IMR-90 (cell line): Measurements from ENCODE around the gene SMIM29. TPM values are rescaled to one million over a fixed set of nuclear protein-coding genes. Genes with fewer than 3 reads are reported as not detected.

Experiments used
- ATAC-seq: fragments of 200-7000 bp; cut with Tn5 transposase; 2 replicates; pipeline ENCODE4 v1.9.1; 2020; ENCODE audit warnings: low read depth, mild to moderate bottlenecking, moderate library complexity
- BruUV-seq: library from RNA; stranded (reverse); fragments of 400-500 nt; replicated peaks from 2 replicates; lab custom pipeline; 2021; lab: Mats Ljungman, UMichigan
- CTCF ChIA-PET: fragments of 300-600 bp; formaldehyde crosslinking; extraction: SDS; loops from one replicate; lab custom pipeline; 2021; ENCODE audit warnings: antibody characterized with exemption; lab: Yijun Ruan, JAX
- POLR2A ChIA-PET: fragments of 300-600 bp; sonication (Branson Sonifier 250); formaldehyde crosslinking; loops from one replicate; lab custom pipeline; 2022; ENCODE audit warnings: antibody characterized with exemption; ENCODE audit not compliant: unreplicated experiment; lab: Charles Lee
- DNase-seq: peaks from one replicate; pipeline ENCODE4 v3.0.0; 2013
- H2AFZ ChIP-seq: replicated peaks from 2 replicates; pipeline ENCODE3; 2013; ENCODE audit warnings: low read length, mild to moderate bottlenecking; ENCODE audit not compliant: poor library complexity
- H2AK5ac ChIP-seq: 2 replicates; pipeline ENCODE4 v1.6.1; 2013; ENCODE audit warnings: low read depth, low read length, inconsistent platforms
- H2AK9ac ChIP-seq: replicated peaks from 2 replicates; pipeline ENCODE3; 2013; ENCODE audit warnings: mild to moderate bottlenecking, low read depth, low read length, moderate library complexity; ENCODE audit not compliant: poor library complexity
- H2BK120ac ChIP-seq: 2 replicates; pipeline ENCODE4 v1.6.1; 2013; ENCODE audit warnings: low read depth, low read length, inconsistent platforms
- H2BK15ac ChIP-seq: 3 replicates; pipeline ENCODE4 v1.6.1; 2013; ENCODE audit warnings: low read depth, low read length, inconsistent platforms
- H2BK20ac ChIP-seq: 2 replicates; pipeline ENCODE4 v1.6.1; 2013; ENCODE audit warnings: low read depth, mild to moderate bottlenecking, inconsistent platforms, low read length, moderate library complexity
- H2BK5ac ChIP-seq: 2 replicates; pipeline ENCODE4 v1.6.1; 2013; ENCODE audit warnings: mild to moderate bottlenecking, low read depth, low read length, inconsistent platforms; ENCODE audit not compliant: poor library complexity, severe bottlenecking
- H3K14ac ChIP-seq: replicated peaks from 2 replicates; pipeline ENCODE4 v1.6.1; 2013; ENCODE audit warnings: low read depth, low read length, inconsistent platforms
- H3K18ac ChIP-seq: 2 replicates; pipeline ENCODE4 v1.6.1; 2013; ENCODE audit warnings: low read depth, low read length, control low read depth
- H3K23ac ChIP-seq: 2 replicates; pipeline ENCODE4 v1.6.1; 2013; ENCODE audit warnings: low read depth, low read length, inconsistent platforms
- H3K27ac ChIP-seq: 2 replicates; pipeline ENCODE4 v1.5.1; 2013; ENCODE audit warnings: mild to moderate bottlenecking, control low read depth, low read length; ENCODE audit not compliant: insufficient read depth
- H3K27me3 ChIP-seq: 2 replicates; pipeline ENCODE4 v1.6.1; 2013; ENCODE audit warnings: low read length; ENCODE audit not compliant: control insufficient read depth, insufficient read depth
- H3K36me3 ChIP-seq: 2 replicates; pipeline ENCODE4 v1.6.1; 2013; ENCODE audit warnings: low read length, mixed read lengths; ENCODE audit not compliant: control insufficient read depth, insufficient read depth
- H3K4ac ChIP-seq: 2 replicates; pipeline ENCODE4 v1.6.1; 2013; ENCODE audit warnings: low read depth, low read length, inconsistent platforms
- H3K4me1 ChIP-seq: 2 replicates; pipeline ENCODE4 v1.6.1; 2013; ENCODE audit warnings: low read length, mixed read lengths; ENCODE audit not compliant: control insufficient read depth, insufficient read depth
- H3K4me2 ChIP-seq: 2 replicates; pipeline ENCODE4 v1.6.1; 2013; ENCODE audit warnings: low read depth, mild to moderate bottlenecking, control low read depth, low read length, moderate library complexity
- H3K4me3 ChIP-seq: 2 replicates; pipeline ENCODE4 v1.5.1; 2013; ENCODE audit warnings: low read depth, mild to moderate bottlenecking, control low read depth, low read length, moderate library complexity; ENCODE audit not compliant: insufficient read depth
- H3K56ac ChIP-seq: 2 replicates; pipeline ENCODE4 v1.6.1; 2013; ENCODE audit warnings: low read length, inconsistent platforms; ENCODE audit not compliant: insufficient read depth; ENCODE audit errors: extremely low read depth
- H3K79me1 ChIP-seq, 2 experiments: 2 replicates each; pipeline ENCODE4 v1.6.1; 2013; ENCODE audit warnings: low read length in 2 of 2, inconsistent platforms in 1 of 2, low read depth in 1 of 2
- H3K9ac ChIP-seq: 2 replicates; pipeline ENCODE4 v1.6.1; 2013; ENCODE audit warnings: low read depth, low read length, control low read depth
- H3K9me1 ChIP-seq: 2 replicates; pipeline ENCODE4 v1.6.1; 2013; ENCODE audit warnings: low read length, inconsistent platforms; ENCODE audit not compliant: insufficient read depth
- H3K9me3 ChIP-seq: 2 replicates; pipeline ENCODE4 v1.6.1; 2013; ENCODE audit warnings: low read length; ENCODE audit not compliant: control insufficient read depth, insufficient read depth
- H4K20me1 ChIP-seq: 2 replicates; pipeline ENCODE4 v1.6.1; 2013; ENCODE audit warnings: low read length, inconsistent platforms; ENCODE audit not compliant: insufficient read depth
- H4K5ac ChIP-seq: 2 replicates; pipeline ENCODE4 v1.6.1; 2013; ENCODE audit warnings: mild to moderate bottlenecking, low read depth, low read length, control low read depth
- H4K8ac ChIP-seq, 2 experiments: 2 replicates each; pipeline ENCODE4 v1.6.1; 2013; ENCODE audit warnings: low read depth in 2 of 2, low read length in 2 of 2, control low read depth in 1 of 2, inconsistent platforms in 1 of 2
- H4K91ac ChIP-seq: 2 replicates; pipeline ENCODE4 v1.6.1; 2013; ENCODE audit warnings: low read depth, low read length, inconsistent platforms; ENCODE audit not compliant: insufficient read depth
- BHLHE40 ChIP-seq: fragments of 150-350 bp; IDR thresholded peaks from 2 replicates; pipeline ENCODE4 v1.6.1; 2016; ENCODE audit warnings: mild to moderate bottlenecking, low read depth, low read length
- CEBPB ChIP-seq: IDR thresholded peaks from 2 replicates; pipeline ENCODE4 v1.6.1; 2012; ENCODE audit warnings: low read depth, low read length, improper control_type of control experiment
- CHD1 ChIP-seq: IDR thresholded peaks from 2 replicates; pipeline ENCODE4 v1.6.1; 2012; ENCODE audit warnings: low read depth, low read length, improper control_type of control experiment
- CTCF ChIP-seq: conservative IDR thresholded peaks from 2 replicates; pipeline ENCODE4 v1.5.1; 2012; ENCODE audit warnings: mild to moderate bottlenecking, low read depth, low read length, improper control_type of control experiment
- FOS ChIP-seq: fragments of 150-350 bp; IDR thresholded peaks from 2 replicates; pipeline ENCODE4 v1.6.1; 2016; ENCODE audit warnings: low read depth, low read length
- MAFK ChIP-seq: IDR thresholded peaks from 2 replicates; pipeline ENCODE4 v1.6.1; 2012; ENCODE audit warnings: low read depth, low read length, improper control_type of control experiment
- MAZ ChIP-seq: IDR thresholded peaks from 2 replicates; pipeline ENCODE4 v1.6.1; 2012; ENCODE audit warnings: low read depth, mild to moderate bottlenecking, low read length, improper control_type of control experiment, moderate library complexity, borderline replicate concordance
- NFE2L2 ChIP-seq: fragments of 150-350 bp; IDR thresholded peaks from 2 replicates; pipeline ENCODE4 v1.6.1; 2016; ENCODE audit warnings: low read depth, mild to moderate bottlenecking, low read length
- POLR2A ChIP-seq: IDR thresholded peaks from 2 replicates; pipeline ENCODE4 v1.6.1; 2012; ENCODE audit warnings: mild to moderate bottlenecking, low read depth, low read length
- RAD21 ChIP-seq: IDR thresholded peaks from 2 replicates; pipeline ENCODE4 v1.6.1; 2012; ENCODE audit warnings: low read length, improper control_type of control experiment
- RFX5 ChIP-seq: IDR thresholded peaks from 2 replicates; pipeline ENCODE4 v1.8.0; 2012; ENCODE audit warnings: low read depth, mild to moderate bottlenecking, low read length, moderate library complexity
- SMC3 ChIP-seq: fragments of 150-350 bp; IDR thresholded peaks from 2 replicates; pipeline ENCODE4 v1.6.1; 2016; ENCODE audit warnings: low read depth, mild to moderate bottlenecking, antibody characterized with exemption, low read length, moderate library complexity
- WGBS, 2 experiments: methylation state at CpG; one replicate each; pipeline versions ENCODE4 v1.1.5 to v1.1.7; 2013; ENCODE audit warnings: missing lambda C conversion rate in 2 of 2; ENCODE audit not compliant: insufficient read length in 1 of 2; ENCODE audit errors: extremely low coverage in 2 of 2; 5-methylcytosine and 5-hydroxymethylcytosine counted together
- dilution Hi-C: fragments of 300-500 bp; cut with HindIII; formaldehyde crosslinking; loops from one replicate; pipeline ENCODE4 v1.14.3; 2018; ENCODE audit warnings: low sequenced_read_pairs; ENCODE audit not compliant: unreplicated experiment
- in situ Hi-C: fragments of 300-500 bp; cut with MboI; formaldehyde crosslinking; loops from 3 replicates; pipeline ENCODE4 v1.14.3; 2019; ENCODE audit warnings: low sequenced_read_pairs, inconsistent platforms, mixed read lengths
- intact Hi-C: fragments of 100-400 bp; cut with micrococcal nuclease; formaldehyde crosslinking; loops from 2 replicates; pipeline ENCODE4 v1.10.0; 2022
- polyA plus RNA-seq, 3 experiments: library from polyadenylated mRNA; depleted of rRNA; stranded (reverse); fragments of >200 nt; gene quantifications; 2 replicates each; pipeline ENCODE4 v1.2.3, GENCODE V29; 2012; ENCODE audit warnings: low replicate concordance in 1 of 3
- total RNA-seq: library from RNA; depleted of rRNA; stranded (reverse); fragments of >200 nt; gene quantifications from 2 replicates; pipeline ENCODE4 v1.2.3, GENCODE V29; 2012
- TF ChIP-seq, protein P1 (sequence below): fragments of 150-350 bp; IDR thresholded peaks from 2 replicates; pipeline ENCODE4 v1.6.1; 2017; ENCODE audit warnings: mild to moderate bottlenecking, antibody characterized with exemption, low read length, low read depth

The SMIM29 gene
- total and polyA plus RNA-seq, 2 of the 4 experiments (the other 2 are of a cell fraction) = 8.4 to 28.9 TPM

DNA sequence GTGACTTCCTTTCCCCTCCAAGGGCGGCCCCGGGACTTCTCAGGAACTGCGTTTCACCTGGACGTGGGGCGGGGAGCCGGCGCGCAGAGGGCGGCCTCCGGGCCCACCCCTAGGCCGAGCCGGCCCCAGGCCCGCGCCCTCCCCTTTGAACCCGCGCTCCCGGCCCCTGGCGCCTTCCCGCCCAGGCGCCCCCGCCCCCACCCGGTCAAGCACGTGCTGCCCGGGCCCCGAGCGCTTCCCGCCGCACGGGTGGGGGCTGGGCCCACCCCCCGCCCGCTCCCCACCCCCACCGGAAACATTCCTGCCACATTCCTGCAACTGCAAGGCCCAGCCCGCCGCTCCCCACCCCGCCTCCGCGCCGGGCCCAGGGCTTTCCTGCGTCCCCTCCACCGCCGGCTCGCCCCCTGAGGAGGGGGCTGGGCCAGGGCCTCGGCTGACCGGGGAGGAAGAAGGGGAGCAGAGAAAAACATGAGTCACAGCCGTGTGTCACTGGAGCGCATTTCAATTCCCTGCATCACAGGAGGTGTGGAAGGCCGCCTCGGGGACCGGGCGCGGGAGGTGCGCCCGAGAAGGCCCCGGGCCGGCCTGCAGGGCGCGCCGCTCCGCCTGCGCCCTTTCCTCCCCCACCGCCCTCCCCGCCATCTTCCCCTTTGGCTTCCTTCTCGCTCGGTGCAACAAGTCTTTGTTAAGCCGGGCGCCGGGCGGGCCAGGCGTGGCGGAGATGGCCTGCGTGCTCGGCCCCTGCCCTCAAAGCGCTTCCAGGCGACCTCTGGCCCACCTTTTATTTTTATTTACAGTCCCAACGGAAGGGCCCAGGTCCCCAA, 13.3 kb downstream of the SMIM29 start:
- Histone ChIP-seq H3K4ac (peak overlapping the region; percentile 77), H4K91ac (peak overlapping the region; percentile 53), H3K4me3 (peak overlapping the region; percentile 5; the same call in 1 of the 2 replicates), H3K79me1 (peaks cover 0 to 17% of the 10 kb centered on the region in 2 experiments; a peak in 2 of 4 replicates), H3K9me3 (no peaks in the 10 kb centered on the region), H3K18ac (peak overlapping the region; percentile 42), H2BK20ac (peak overlapping the region; percentile 59; the same call in 1 of the 2 replicates), H3K4me2 (peak overlapping the region; percentile 96), H4K5ac (peak overlapping the region; percentile 31), H3K36me3 (no peaks in the 10 kb centered on the region; the same call in 1 of the 2 replicates), H4K8ac (peak overlapping the region; percentile 52 to 94), H3K9ac (peak overlapping the region; percentile 34; the same call in 1 of the 2 replicates), H4K20me1 (peaks cover 20% of the 10 kb centered on the region), H2BK5ac (peak overlapping the region; percentile 69), H3K27ac (peak overlapping the region; percentile 56), H3K4me1 (peaks cover 19% of the 10 kb centered on the region), H2AFZ (peak overlapping the region; percentile 64), H2AK9ac (peak overlapping the region; percentile 83), H3K23ac (peak overlapping the region; percentile 88; the same call in 1 of the 2 replicates), H2AK5ac (peak overlapping the region; percentile 93), H2BK15ac (peak overlapping the region; percentile 38; the same call in 1 of the 3 replicates), H3K9me1 (peaks cover 9% of the 10 kb centered on the region; the same call in 1 of the 2 replicates), H3K27me3 (no peaks in the 10 kb centered on the region), H3K14ac (peak overlapping the region; percentile 86), H2BK120ac (peak overlapping the region; percentile 66; the same call in 1 of the 2 replicates), H3K56ac (peak overlapping the region; percentile 46)
- intact Hi-C loops = loop anchor here (2.0 to 5.0 kb wide), 2 partner anchors 23 to 38 kb away; no protein-coding TSS in a partner anchor
- CTCF ChIA-PET = no interaction called here
- dilution Hi-C loops = no loop called here
- ATAC-seq (peak; percentile 36), DNase-seq (peak; percentile 92)
- no TSS peak for BruUV-seq
- POLR2A ChIA-PET = no interaction called here
- in situ Hi-C loops = no loop called here
- WGBS, 2 experiments = 5% methylated on average over 16 of the region's 75 CpGs; no CpG with 5 or more reads in 1 of the 2 experiments
- TF ChIP-seq SMC3 (peak; percentile 17; the same call in 1 of the 2 replicates), FOS (peak; percentile 84), MAFK (no peak), MAZ (peak; percentile 68; the same call in 1 of the 2 replicates), BHLHE40 (peak; percentile 48; the same call in 1 of the 2 replicates), CEBPB (no peak), POLR2A (peak; percentile 82), RFX5 (no peak), RAD21 (0 out of 2 replicates have a peak, but pooled peaks have one; percentile 23), NFE2L2 (peak; percentile 12; the same call in 1 of the 2 replicates), CHD1 (no peak), CTCF (peak; percentile 15; the same call in 1 of the 2 replicates)
- TF ChIP-seq, protein P1, sequence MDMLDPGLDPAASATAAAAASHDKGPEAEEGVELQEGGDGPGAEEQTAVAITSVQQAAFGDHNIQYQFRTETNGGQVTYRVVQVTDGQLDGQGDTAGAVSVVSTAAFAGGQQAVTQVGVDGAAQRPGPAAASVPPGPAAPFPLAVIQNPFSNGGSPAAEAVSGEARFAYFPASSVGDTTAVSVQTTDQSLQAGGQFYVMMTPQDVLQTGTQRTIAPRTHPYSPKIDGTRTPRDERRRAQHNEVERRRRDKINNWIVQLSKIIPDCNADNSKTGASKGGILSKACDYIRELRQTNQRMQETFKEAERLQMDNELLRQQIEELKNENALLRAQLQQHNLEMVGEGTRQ = peak; percentile 20; the same call in 1 of the 2 replicates
